ENCODE data around the gene DOCK6. TPM values are rescaled to one million over a fixed set of nuclear protein-coding genes. Genes with fewer than 3 reads are reported as not detected.
A peak's percentile ranks its signal among the peaks of the same experiment; 100 is the strongest.

The DOCK6 gene
- total and polyA plus RNA-seq, 2 of the 13 experiments (the other 11 are each of a cell fraction or from before 2014, with no cell fraction given): 5.4 to 38.1 TPM

DNA sequence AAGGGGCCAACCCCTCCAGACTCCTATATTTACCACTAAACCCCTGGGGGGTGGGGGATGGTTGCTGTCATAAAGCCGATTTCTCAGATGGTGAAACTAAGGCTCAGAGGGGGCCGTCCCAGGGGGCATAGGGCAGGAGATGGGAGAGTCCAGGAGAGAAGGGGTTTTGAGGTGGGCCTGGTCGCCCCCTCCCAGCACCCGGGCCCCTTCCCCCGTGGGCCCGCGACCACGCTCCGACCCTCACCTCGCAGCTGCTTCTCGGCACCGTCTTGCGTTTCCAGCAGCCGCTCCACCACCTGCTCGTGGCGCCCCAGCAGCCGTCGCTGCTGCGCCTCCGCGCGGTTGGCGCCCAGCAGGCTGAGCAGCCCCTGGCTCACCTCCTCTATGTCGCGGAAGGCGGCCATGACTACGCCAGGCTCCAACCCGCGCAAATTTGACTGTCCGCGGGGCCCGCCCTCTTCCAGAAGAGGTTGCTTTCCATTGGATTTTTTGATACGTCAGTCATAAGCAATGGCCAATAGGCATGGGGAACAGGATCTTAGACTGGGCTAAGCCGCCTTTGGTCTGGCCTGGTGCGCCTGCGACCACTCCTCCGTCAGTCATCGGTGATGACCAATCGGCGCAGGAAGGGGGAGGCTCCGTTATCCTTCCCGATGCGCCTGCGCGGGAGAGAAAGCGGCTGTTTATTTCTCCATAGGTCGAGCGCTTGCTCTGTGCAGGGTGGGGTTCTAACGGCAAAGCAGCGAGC is 106.8 kb downstream of the DOCK6 start, which contains the start of gene SPC24 (continued):
- TF ChIP-seq, protein P1, sequence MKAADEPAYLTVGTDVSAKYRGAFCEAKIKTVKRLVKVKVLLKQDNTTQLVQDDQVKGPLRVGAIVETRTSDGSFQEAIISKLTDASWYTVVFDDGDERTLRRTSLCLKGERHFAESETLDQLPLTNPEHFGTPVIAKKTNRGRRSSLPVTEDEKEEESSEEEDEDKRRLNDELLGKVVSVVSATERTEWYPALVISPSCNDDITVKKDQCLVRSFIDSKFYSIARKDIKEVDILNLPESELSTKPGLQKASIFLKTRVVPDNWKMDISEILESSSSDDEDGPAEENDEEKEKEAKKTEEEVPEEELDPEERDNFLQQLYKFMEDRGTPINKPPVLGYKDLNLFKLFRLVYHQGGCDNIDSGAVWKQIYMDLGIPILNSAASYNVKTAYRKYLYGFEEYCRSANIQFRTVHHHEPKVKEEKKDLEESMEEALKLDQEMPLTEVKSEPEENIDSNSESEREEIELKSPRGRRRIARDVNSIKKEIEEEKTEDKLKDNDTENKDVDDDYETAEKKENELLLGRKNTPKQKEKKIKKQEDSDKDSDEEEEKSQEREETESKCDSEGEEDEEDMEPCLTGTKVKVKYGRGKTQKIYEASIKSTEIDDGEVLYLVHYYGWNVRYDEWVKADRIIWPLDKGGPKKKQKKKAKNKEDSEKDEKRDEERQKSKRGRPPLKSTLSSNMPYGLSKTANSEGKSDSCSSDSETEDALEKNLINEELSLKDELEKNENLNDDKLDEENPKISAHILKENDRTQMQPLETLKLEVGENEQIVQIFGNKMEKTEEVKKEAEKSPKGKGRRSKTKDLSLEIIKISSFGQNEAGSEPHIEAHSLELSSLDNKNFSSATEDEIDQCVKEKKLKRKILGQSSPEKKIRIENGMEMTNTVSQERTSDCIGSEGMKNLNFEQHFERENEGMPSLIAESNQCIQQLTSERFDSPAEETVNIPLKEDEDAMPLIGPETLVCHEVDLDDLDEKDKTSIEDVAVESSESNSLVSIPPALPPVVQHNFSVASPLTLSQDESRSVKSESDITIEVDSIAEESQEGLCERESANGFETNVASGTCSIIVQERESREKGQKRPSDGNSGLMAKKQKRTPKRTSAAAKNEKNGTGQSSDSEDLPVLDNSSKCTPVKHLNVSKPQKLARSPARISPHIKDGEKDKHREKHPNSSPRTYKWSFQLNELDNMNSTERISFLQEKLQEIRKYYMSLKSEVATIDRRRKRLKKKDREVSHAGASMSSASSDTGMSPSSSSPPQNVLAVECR (CRISPR knock-in tag; IDR thresholded peaks at IDR 0.05; ENCODE audit: borderline replicate concordance): peak; percentile 99
- no peak for TF ChIP-seq ZNF121 (CRISPR knock-in tag; IDR thresholded peaks at IDR 0.05)
- TF ChIP-seq HDAC6 (IDR thresholded peaks at IDR 0.05; ENCODE audit: low read depth, low read length): no peak
- no peak for TF ChIP-seq MATR3 (CRISPR knock-in tag; IDR thresholded peaks at IDR 0.05)
- no peak for TF ChIP-seq SOX6 (IDR thresholded peaks at IDR 0.05)
- TF ChIP-seq SOX6 (CRISPR knock-in tag; IDR thresholded peaks at IDR 0.05): no peak; the same call in none of the 2 replicates
- no peak for TF ChIP-seq ZNF563 (CRISPR knock-in tag; IDR thresholded peaks at IDR 0.05)
- TF ChIP-seq ZKSCAN5 (CRISPR knock-in tag; IDR thresholded peaks at IDR 0.05): no peak
- peak; percentile 70 for TF ChIP-seq REPIN1 (CRISPR knock-in tag; IDR thresholded peaks at IDR 0.05; ENCODE audit: borderline replicate concordance, low read depth)
- TF ChIP-seq TFAP4 (IDR thresholded peaks at IDR 0.05; ENCODE audit: borderline replicate concordance, low read depth): no peak; the same call in 1 of the 2 replicates
- TF ChIP-seq THAP7 (CRISPR knock-in tag; IDR thresholded peaks at IDR 0.05): no peak
- peak; percentile 92 for TF ChIP-seq YY1 (IDR thresholded peaks at IDR 0.05; ENCODE audit: insufficient read depth, insufficient replicate concordance, low read depth, low read length)
- TF ChIP-seq MEF2D (CRISPR knock-in tag; IDR thresholded peaks at IDR 0.05): no peak
- TF ChIP-seq SP140L (CRISPR knock-in tag; IDR thresholded peaks at IDR 0.05; ENCODE audit: borderline replicate concordance): no peak
- TF ChIP-seq RORA (CRISPR knock-in tag; IDR thresholded peaks at IDR 0.05): no peak
- TF ChIP-seq ZNF615 (CRISPR knock-in tag; IDR thresholded peaks at IDR 0.05; ENCODE audit: borderline replicate concordance): no peak
- TF ChIP-seq HHEX (CRISPR knock-in tag; IDR thresholded peaks at IDR 0.05): no peak
- TF ChIP-seq SNAPC2 (CRISPR knock-in tag; IDR thresholded peaks at IDR 0.05): peak; percentile 73; the same call in 1 of the 2 replicates
- TF ChIP-seq ZNF451 (CRISPR knock-in tag; IDR thresholded peaks at IDR 0.05): no peak
- no peak for TF ChIP-seq ZNF547 (CRISPR knock-in tag; IDR thresholded peaks at IDR 0.05)
- no peak for TF ChIP-seq KLF9 (CRISPR knock-in tag; IDR thresholded peaks at IDR 0.05; ENCODE audit: low read depth)
- TF ChIP-seq ZNF607 (CRISPR knock-in tag; IDR thresholded peaks at IDR 0.05; ENCODE audit: borderline replicate concordance): no peak
- TF ChIP-seq PHF8 (CRISPR knock-in tag; IDR thresholded peaks at IDR 0.05): peak; percentile 92
- TF ChIP-seq NFYB (CRISPR knock-in tag; IDR thresholded peaks at IDR 0.05): peak; percentile 96
- TF ChIP-seq ZNF562 (CRISPR knock-in tag; IDR thresholded peaks at IDR 0.05; ENCODE audit: borderline replicate concordance): no peak
- no peak for TF ChIP-seq CERS6 (CRISPR knock-in tag; IDR thresholded peaks at IDR 0.05)

Data from HepG2 (cell line).